Esophagus squamous epithelium (tissue), 5 donors: Measurements from ENCODE around the gene DCAF12. TPM values are rescaled to one million over a fixed set of nuclear protein-coding genes. Genes with fewer than 3 reads are reported as not detected.
"Not testable (repeated sequence)": the region's sequence is repeated elsewhere in the genome, so short reads cannot be mapped to it uniquely, and the experiment has no call there.

Experiments
- DNase-seq: peaks from one replicate; lab custom pipeline; 2025; lab: John Stamatoyannopoulos, UW
- H3K27ac ChIP-seq, 4 donors: fragments of 200-600 bp; sonication (generic); one replicate each; pipeline ENCODE4 v1.5.1; 2016 to 2019; ENCODE audit warnings: mild to moderate bottlenecking in 1 of 4
- H3K27me3 ChIP-seq, 4 donors: fragments of 200-600 bp; sonication (generic); 1 replicate in 3 of 4; 2 replicates in 1 of 4; pipeline versions ENCODE4 v1.5.1 to v1.6.0; 2017 to 2021; ENCODE audit warnings: antibody characterized with exemption in 1 of 4
- H3K36me3 ChIP-seq, 3 donors: fragments of 200-600 bp; sonication (generic); one replicate each; pipeline ENCODE4 v1.5.1; 2016 to 2019
- H3K4me1 ChIP-seq, 3 donors: fragments of 200-600 bp; sonication (generic); one replicate each; pipeline ENCODE4 v1.5.1; 2017 to 2019
- H3K4me3 ChIP-seq, 4 donors: fragments of 200-600 bp; sonication (generic); 1 replicate in 3 of 4; 2 replicates in 1 of 4; pipeline ENCODE4 v1.5.1; 2016 to 2019; ENCODE audit warnings: mild to moderate bottlenecking in 2 of 4, moderate library complexity in 1 of 4
- H3K9me3 ChIP-seq, 3 donors: fragments of 200-600 bp; sonication (generic); one replicate each; pipeline ENCODE4 v1.5.1; 2016 to 2019
- CTCF ChIP-seq, 6 experiments: fragments of 450-650 bp in 4 of 6; fragments of 200-600 bp in 2 of 6; sonication (generic) in 2 of 6; IDR thresholded peaks; one replicate each; pipeline ENCODE4 v1.5.1; 2016 to 2019; ENCODE audit warnings: antibody characterized with exemption in 6 of 6, mild to moderate bottlenecking in 4 of 6, moderate library complexity in 4 of 6
- POLR2A ChIP-seq, 4 donors: fragments of 450-650 bp; IDR thresholded peaks; one replicate each; pipeline ENCODE4 v1.6.1; 2017; ENCODE audit warnings: antibody characterized with exemption in 4 of 4, mild to moderate bottlenecking in 4 of 4, moderate library complexity in 3 of 4
- WGBS, 2 donors: methylation state at CpG; one replicate each; pipeline ENCODE4 v1.1.5; 2018; 5-methylcytosine and 5-hydroxymethylcytosine counted together
- intact Hi-C: fragments of 100-400 bp; cut with DNase I; formaldehyde crosslinking; loops from one replicate; pipeline ENCODE4 v1.15.0; 2022
- total RNA-seq, 4 donors: library from RNA; depleted of rRNA; stranded (reverse); fragments of >200 nt; gene quantifications; one replicate each; pipeline ENCODE4 v1.1.0, GENCODE V29; 2016
- donor health status: DM: yes; HTN: yes; CAD: no.

Gene DCAF12
- total RNA-seq, 4 donors from 2014 or later = 26.5 to 40.9 (median 33.5) TPM

- TF ChIP-seq CTCF (IDR thresholded peaks at IDR 0.05) (peak in 1 of 6 experiments; percentile 18), POLR2A (IDR thresholded peaks at IDR 0.05) (no peak)
- WGBS, 2 donors = 79 to 88% methylated on average over 5 of the region's 5 CpGs
- intact Hi-C loops = no loop called here
- H3K27ac ChIP-seq = no peak overlapping the region
- no peak overlapping the region for H3K4me3 ChIP-seq
- H3K9me3 ChIP-seq = no peaks in the 10 kb centered on the region
- H3K36me3 ChIP-seq = no peaks in the 10 kb centered on the region
- peaks cover 0 to 5% (median 0%) of the 10 kb centered on the region in 3 donors for H3K4me1 ChIP-seq
- no peak for DNase-seq
- no peaks in the 10 kb centered on the region for H3K27me3 ChIP-seq
These were observed 13.1 kb upstream of the DCAF12 start for GRCh38 chr9:34139477-34140146.

- WGBS, 2 donors = 71 to 75% methylated on average over 1 of the region's 1 CpG
- H3K4me3 ChIP-seq, H3K4me1 ChIP-seq, H3K9me3 ChIP-seq, intact Hi-C loops, DNase-seq, H3K27me3 ChIP-seq, H3K27ac ChIP-seq, H3K36me3 ChIP-seq: not testable (repeated sequence)
These were observed 12.1 kb upstream of the DCAF12 start for GRCh38 chr9:34138644-34139043.

- no peaks in the 10 kb centered on the region for H3K9me3 ChIP-seq
- no peak overlapping the region for H3K27ac ChIP-seq
- DNase-seq = no peak
- H3K4me3 ChIP-seq = no peak overlapping the region
- peaks cover 0 to 2% (median 0%) of the 10 kb centered on the region in 3 donors for H3K4me1 ChIP-seq
- WGBS, 2 donors = 90 to 98% methylated on average over 24 to 26 of the region's 30 CpGs
- H3K27me3 ChIP-seq = no peaks in the 10 kb centered on the region
- no peak for TF ChIP-seq POLR2A (IDR thresholded peaks at IDR 0.05)
- no peak for TF ChIP-seq CTCF (IDR thresholded peaks at IDR 0.05)
- intact Hi-C loops = no loop called here
- no peaks in the 10 kb centered on the region for H3K36me3 ChIP-seq
These were observed 8.0 kb upstream of the DCAF12 start for GRCh38 chr9:34134521-34134920.

GRCh38 chr9:34133436-34133949 lies 7.0 kb upstream of the DCAF12 start:
- TF ChIP-seq CTCF (IDR thresholded peaks at IDR 0.05) (no peak), POLR2A (IDR thresholded peaks at IDR 0.05) (no peak)
- 74 to 90% methylated on average over 4 to 8 of the region's 16 CpGs for WGBS, 2 donors
- Histone ChIP-seq H3K36me3 (no peaks in the 10 kb centered on the region), H3K4me3 (no peak overlapping the region), H3K27me3 (no peaks in the 10 kb centered on the region), H3K27ac (no peak overlapping the region), H3K4me1 (no peaks in the 10 kb centered on the region), H3K9me3 (no peaks in the 10 kb centered on the region)
- intact Hi-C loops = no loop called here
- DNase-seq = no peak

GRCh38 chr9:34131571-34131970 lies 5.1 kb upstream of the DCAF12 start:
- H3K4me3 ChIP-seq = no peak overlapping the region
- TF ChIP-seq POLR2A (IDR thresholded peaks at IDR 0.05) (no peak), CTCF (IDR thresholded peaks at IDR 0.05) (no peak)
- no peak overlapping the region for H3K27ac ChIP-seq
- H3K27me3 ChIP-seq = no peaks in the 10 kb centered on the region
- H3K4me1 ChIP-seq = peaks cover 0 to 8% (median 4%) of the 10 kb centered on the region in 3 donors
- DNase-seq = no peak
- no peaks in the 10 kb centered on the region for H3K36me3 ChIP-seq
- intact Hi-C loops = no loop called here
- no peaks in the 10 kb centered on the region for H3K9me3 ChIP-seq
- 85 to 93% methylated on average over 7 of the region's 7 CpGs for WGBS, 2 donors
